ENCODE measurements around the gene AZIN2.

DNA sequence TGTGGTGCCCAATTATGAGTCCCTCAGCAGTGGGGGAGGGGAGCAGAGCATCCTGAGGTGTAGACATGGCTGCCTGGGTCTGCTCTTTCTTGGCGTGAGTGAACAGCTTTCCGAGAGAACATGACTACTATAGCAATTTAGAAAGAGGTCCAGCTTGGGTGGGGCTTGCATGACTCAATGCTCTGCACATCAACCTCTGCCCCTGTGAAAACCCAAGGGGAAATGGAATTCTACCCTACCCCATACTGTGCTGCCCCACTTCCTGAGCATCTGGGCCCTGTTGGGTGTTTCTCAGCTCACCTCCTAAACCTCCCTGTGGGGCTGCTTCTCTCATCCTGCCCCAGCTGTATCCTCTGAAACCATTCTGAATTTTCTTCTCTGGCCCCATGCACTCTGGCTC is 8.2 kb upstream of the AZIN2 start:
- TF ChIP-seq, protein P1, sequence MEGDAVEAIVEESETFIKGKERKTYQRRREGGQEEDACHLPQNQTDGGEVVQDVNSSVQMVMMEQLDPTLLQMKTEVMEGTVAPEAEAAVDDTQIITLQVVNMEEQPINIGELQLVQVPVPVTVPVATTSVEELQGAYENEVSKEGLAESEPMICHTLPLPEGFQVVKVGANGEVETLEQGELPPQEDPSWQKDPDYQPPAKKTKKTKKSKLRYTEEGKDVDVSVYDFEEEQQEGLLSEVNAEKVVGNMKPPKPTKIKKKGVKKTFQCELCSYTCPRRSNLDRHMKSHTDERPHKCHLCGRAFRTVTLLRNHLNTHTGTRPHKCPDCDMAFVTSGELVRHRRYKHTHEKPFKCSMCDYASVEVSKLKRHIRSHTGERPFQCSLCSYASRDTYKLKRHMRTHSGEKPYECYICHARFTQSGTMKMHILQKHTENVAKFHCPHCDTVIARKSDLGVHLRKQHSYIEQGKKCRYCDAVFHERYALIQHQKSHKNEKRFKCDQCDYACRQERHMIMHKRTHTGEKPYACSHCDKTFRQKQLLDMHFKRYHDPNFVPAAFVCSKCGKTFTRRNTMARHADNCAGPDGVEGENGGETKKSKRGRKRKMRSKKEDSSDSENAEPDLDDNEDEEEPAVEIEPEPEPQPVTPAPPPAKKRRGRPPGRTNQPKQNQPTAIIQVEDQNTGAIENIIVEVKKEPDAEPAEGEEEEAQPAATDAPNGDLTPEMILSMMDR (IDR thresholded peaks at IDR 0.05; ENCODE audit: low read length): no peak
- no peak for TF ChIP-seq EZH2 (IDR thresholded peaks at IDR 0.05; ENCODE audit: borderline replicate concordance, low read length)
